Tibial nerve (tissue), 4 donors: ENCODE results near the gene IRX2.

ENCODE experiments used
- CTCF ChIP-seq, 5 experiments: fragments of 200-600 bp in 3 of 5; fragments of 450-650 bp in 2 of 5; sonication (generic) in 3 of 5; IDR thresholded peaks; one replicate each; pipeline ENCODE4 v1.5.1; 2016 to 2019; ENCODE audit warnings: antibody characterized with exemption in 5 of 5, mild to moderate bottlenecking in 3 of 5, moderate library complexity in 2 of 5
- EP300 ChIP-seq, 2 donors: sonication (generic); formaldehyde crosslinking; IDR thresholded peaks; one replicate each; pipeline ENCODE4 v1.6.1; 2017; ENCODE audit warnings: antibody characterized with exemption in 2 of 2, mild to moderate bottlenecking in 1 of 2
- POLR2A ChIP-seq, 2 donors: fragments of 450-650 bp; IDR thresholded peaks; one replicate each; pipeline ENCODE4 v1.6.1; 2017; ENCODE audit warnings: antibody characterized with exemption in 2 of 2, mild to moderate bottlenecking in 2 of 2, moderate library complexity in 2 of 2

- TF ChIP-seq CTCF (IDR thresholded peaks at IDR 0.05): no peak
- TF ChIP-seq POLR2A (IDR thresholded peaks at IDR 0.05): no peak
- no peak for TF ChIP-seq EP300 (IDR thresholded peaks at IDR 0.05)
These were observed 52.9 kb downstream of the IRX2 start for GRCh38 chr5:2698581-2698980.
